ENCODE measurements around the gene FAM3D. TPM values are rescaled to one million over a fixed set of nuclear protein-coding genes. Genes with fewer than 3 reads are reported as not detected.

The FAM3D gene
- total and polyA plus RNA-seq, 2 donors = 2.1 to 6.5 TPM

- WGBS = 84% methylated on average over 24 of the region's 24 CpGs
- DNase-seq (ENCODE audit: extremely low spot score) = no peak
- Histone ChIP-seq H3K4me3 (ENCODE audit: low read depth, low read length) (no peak overlapping the region), H3K36me3 (ENCODE audit: insufficient read depth) (no peaks in the 10 kb centered on the region), H3K27ac (ENCODE audit: low read depth) (no peak overlapping the region), H3K4me1 (ENCODE audit: insufficient read depth) (no peaks in the 10 kb centered on the region)
These were observed 30.9 kb downstream of the FAM3D start for GRCh38 chr3:58635371-58636285.

GRCh38 chr3:58633157-58633865 lies 33.3 kb downstream of the FAM3D start:
- DNase-seq (ENCODE audit: extremely low spot score) = no peak
- H3K27ac ChIP-seq (ENCODE audit: low read depth) = no peak overlapping the region
- no peaks in the 10 kb centered on the region for H3K36me3 ChIP-seq (ENCODE audit: insufficient read depth)
- 81% methylated on average over 8 of the region's 8 CpGs for whole genome bisulfite sequencing
- H3K4me1 ChIP-seq (ENCODE audit: insufficient read depth) = no peaks in the 10 kb centered on the region
- H3K4me3 ChIP-seq (ENCODE audit: low read depth, low read length) = no peak overlapping the region

- no peak for DNase-seq (ENCODE audit: extremely low spot score)
- no peak overlapping the region for H3K27ac ChIP-seq (ENCODE audit: low read depth)
- 31% methylated on average over 4 of the region's 4 CpGs for WGBS
- no peak overlapping the region for H3K4me3 ChIP-seq (ENCODE audit: low read depth, low read length)
- no peaks in the 10 kb centered on the region for H3K4me1 ChIP-seq (ENCODE audit: insufficient read depth)
- H3K36me3 ChIP-seq (ENCODE audit: insufficient read depth) = no peaks in the 10 kb centered on the region
These were observed 34.8 kb downstream of the FAM3D start for GRCh38 chr3:58631742-58632141.

DNA sequence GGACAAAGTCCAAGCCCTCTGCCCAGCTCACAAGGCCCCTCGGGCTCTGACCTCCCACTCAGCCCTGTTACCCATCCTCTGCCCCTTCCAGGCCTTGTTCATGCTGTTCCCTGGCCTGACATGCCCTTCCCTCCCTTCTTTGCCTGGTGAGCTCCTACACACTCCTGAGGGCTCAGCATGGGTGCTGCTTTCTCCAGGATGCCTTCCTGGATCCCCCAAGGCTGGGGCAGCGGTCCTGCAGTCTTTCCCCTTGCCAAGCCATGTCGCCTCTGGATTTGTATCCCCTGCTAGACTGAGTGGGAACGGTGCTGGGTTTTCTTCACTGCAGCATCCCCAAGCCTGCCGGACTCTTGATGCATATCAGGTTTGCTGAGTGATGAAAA lies 35.9 kb downstream of the FAM3D start:
- DNase-seq (ENCODE audit: extremely low spot score) = no peak
- 71% methylated on average over 5 of the region's 5 CpGs for WGBS
- Histone ChIP-seq H3K4me3 (ENCODE audit: low read depth, low read length) (no peak overlapping the region), H3K27ac (ENCODE audit: low read depth) (no peak overlapping the region), H3K36me3 (ENCODE audit: insufficient read depth) (no peaks in the 10 kb centered on the region), H3K4me1 (ENCODE audit: insufficient read depth) (no peaks in the 10 kb centered on the region)

- DNase-seq (ENCODE audit: extremely low spot score) = peak; percentile 31
- 13% methylated on average over 9 of the region's 9 CpGs for WGBS
- Histone ChIP-seq H3K27ac (ENCODE audit: low read depth) (no peak overlapping the region), H3K4me3 (ENCODE audit: low read depth, low read length) (no peak overlapping the region), H3K36me3 (ENCODE audit: insufficient read depth) (no peaks in the 10 kb centered on the region), H3K4me1 (ENCODE audit: insufficient read depth) (no peaks in the 10 kb centered on the region)
These were observed 36.4 kb downstream of the FAM3D start for GRCh38 chr3:58630076-58630709.

DNA sequence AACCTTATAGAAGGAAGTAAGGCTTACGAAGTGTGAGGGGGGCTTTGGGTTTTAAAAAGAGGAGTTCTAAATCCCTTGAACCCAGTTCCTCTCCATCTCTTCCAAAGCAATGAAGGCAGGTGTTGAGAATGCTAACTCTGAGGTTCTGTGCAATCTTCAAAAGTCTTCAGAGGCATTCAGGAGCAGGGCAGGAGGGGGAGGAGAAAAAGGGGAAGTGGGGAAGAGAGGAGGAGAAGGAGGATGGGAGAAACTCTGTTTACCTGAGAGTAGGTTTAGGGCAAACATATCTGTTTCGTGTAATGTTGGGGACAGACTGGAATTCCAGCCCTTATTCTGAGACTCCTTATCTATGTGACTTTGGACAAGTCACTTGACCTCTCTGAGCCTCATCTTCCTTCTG lies 36.9 kb downstream of the FAM3D start:
- H3K36me3 ChIP-seq (ENCODE audit: insufficient read depth) = no peaks in the 10 kb centered on the region
- no peak overlapping the region for H3K4me3 ChIP-seq (ENCODE audit: low read depth, low read length)
- 85% methylated on average over 2 of the region's 2 CpGs for WGBS
- no peaks in the 10 kb centered on the region for H3K4me1 ChIP-seq (ENCODE audit: insufficient read depth)
- H3K27ac ChIP-seq (ENCODE audit: low read depth) = peak overlapping the region; percentile 40
- DNase-seq (ENCODE audit: extremely low spot score) = no peak

DNA sequence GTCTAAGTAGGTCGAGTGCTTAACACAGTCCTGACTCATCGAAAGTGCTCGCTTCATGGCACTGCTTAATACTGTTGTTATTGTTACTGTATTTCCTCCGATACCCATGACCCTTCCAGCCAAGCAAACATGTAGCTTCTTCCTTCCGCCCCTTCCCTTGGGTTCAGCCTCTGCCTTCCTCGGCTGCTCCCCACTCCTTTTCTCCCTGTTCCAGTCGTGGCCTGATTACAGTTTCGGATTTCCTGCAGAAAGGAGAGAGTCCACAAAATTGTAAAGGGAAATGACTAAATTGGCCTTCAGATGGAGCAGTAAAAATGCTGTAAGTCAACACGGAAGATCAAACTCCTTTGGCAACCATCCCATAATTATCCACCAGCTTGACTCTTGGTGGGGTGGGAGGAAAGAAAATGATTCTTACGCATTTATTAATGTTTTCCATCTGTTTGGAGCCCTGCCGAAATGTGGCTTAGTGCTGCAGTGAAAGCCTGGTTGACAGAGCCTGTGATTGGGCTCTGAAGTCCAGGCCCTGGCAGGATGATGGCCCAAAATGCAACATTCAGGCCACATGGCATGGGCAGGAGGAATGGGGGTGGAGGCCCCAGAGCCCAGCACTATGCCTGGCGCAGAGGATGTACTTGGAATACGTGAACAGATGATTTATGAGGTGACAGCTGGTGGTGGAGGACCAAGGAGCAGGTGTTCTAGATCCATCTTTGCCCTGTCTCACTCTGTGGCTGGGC lies 37.6 kb downstream of the FAM3D start:
- Histone ChIP-seq H3K27ac (ENCODE audit: low read depth) (peak overlapping the region; percentile 66), H3K4me1 (ENCODE audit: insufficient read depth) (no peaks in the 10 kb centered on the region), H3K36me3 (ENCODE audit: insufficient read depth) (no peaks in the 10 kb centered on the region), H3K4me3 (ENCODE audit: low read depth, low read length) (no peak overlapping the region)
- peak; percentile 90 for DNase-seq (ENCODE audit: extremely low spot score)
- WGBS = 39% methylated on average over 13 of the region's 13 CpGs

GRCh38 chr3:58627941-58628340 lies 38.6 kb downstream of the FAM3D start:
- no peaks in the 10 kb centered on the region for H3K36me3 ChIP-seq (ENCODE audit: insufficient read depth)
- DNase-seq (ENCODE audit: extremely low spot score) = no peak
- 70% methylated on average over 6 of the region's 6 CpGs for WGBS

GRCh38 chr3:58627570-58627885 lies 39.0 kb downstream of the FAM3D start:
- H3K4me3 ChIP-seq (ENCODE audit: low read depth, low read length) = no peak overlapping the region
- H3K4me1 ChIP-seq (ENCODE audit: insufficient read depth) = no peaks in the 10 kb centered on the region
- H3K36me3 ChIP-seq (ENCODE audit: insufficient read depth) = no peaks in the 10 kb centered on the region
- H3K27ac ChIP-seq (ENCODE audit: low read depth) = no peak overlapping the region
- no peak for DNase-seq (ENCODE audit: extremely low spot score)
- 44% methylated on average over 3 of the region's 3 CpGs for WGBS

More at GRCh38 chr3:58627941-58628340, 38.6 kb downstream of the FAM3D start:
- H3K27ac ChIP-seq (ENCODE audit: low read depth) = peak overlapping the region; percentile 3
- H3K4me1 ChIP-seq (ENCODE audit: insufficient read depth) = no peaks in the 10 kb centered on the region
- no peak overlapping the region for H3K4me3 ChIP-seq (ENCODE audit: low read depth, low read length)

DNA sequence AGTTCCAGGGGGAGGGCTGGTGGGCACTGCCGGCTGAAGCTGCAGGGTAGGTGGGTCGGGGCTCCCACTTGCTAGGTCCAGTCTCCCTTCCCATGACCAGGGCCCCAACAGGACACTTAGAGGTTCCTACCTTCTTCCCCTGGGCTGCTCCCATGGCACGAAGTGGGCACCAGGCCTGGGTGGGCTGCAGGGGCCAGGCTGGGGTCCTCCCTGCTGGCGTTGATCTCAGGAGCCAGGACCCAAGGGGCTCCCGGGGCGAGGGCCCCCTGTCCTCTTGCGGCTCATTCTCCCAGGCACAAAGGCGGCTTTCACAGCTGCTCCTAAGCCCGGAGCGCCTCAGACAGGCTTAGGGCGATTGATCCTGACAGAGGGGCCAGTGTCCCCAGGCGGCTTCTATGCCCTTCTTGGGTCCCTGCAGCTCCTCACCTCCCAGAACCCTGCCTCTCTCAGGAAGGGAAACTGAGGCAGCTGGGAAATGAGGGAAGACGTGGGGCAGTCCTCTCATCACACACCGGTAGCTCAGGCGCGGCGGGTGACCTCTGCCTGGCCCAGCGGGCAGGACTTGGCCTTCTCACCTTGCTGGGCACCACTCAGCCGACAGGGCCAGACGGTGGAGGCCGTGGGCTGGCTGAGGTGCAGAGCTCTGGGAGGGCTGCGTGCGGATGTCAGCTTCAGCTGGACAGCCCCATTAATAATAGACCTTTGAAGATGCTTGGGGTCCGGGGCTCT lies 39.6 kb downstream of the FAM3D start:
- Histone ChIP-seq H3K4me1 (ENCODE audit: insufficient read depth) (no peaks in the 10 kb centered on the region), H3K27ac (ENCODE audit: low read depth) (no peak overlapping the region), H3K36me3 (ENCODE audit: insufficient read depth) (no peaks in the 10 kb centered on the region), H3K4me3 (ENCODE audit: low read depth, low read length) (no peak overlapping the region)
- DNase-seq (ENCODE audit: extremely low spot score) = no peak
- WGBS = 82% methylated on average over 24 of the region's 24 CpGs

GRCh38 chr3:58625196-58625824 lies 41.3 kb downstream of the FAM3D start:
- Histone ChIP-seq H3K36me3 (ENCODE audit: insufficient read depth) (no peaks in the 10 kb centered on the region), H3K4me1 (ENCODE audit: insufficient read depth) (no peaks in the 10 kb centered on the region), H3K4me3 (ENCODE audit: low read depth, low read length) (no peak overlapping the region), H3K27ac (ENCODE audit: low read depth) (no peak overlapping the region)
- DNase-seq (ENCODE audit: extremely low spot score) = no peak
- 89% methylated on average over 9 of the region's 9 CpGs for WGBS

DNA sequence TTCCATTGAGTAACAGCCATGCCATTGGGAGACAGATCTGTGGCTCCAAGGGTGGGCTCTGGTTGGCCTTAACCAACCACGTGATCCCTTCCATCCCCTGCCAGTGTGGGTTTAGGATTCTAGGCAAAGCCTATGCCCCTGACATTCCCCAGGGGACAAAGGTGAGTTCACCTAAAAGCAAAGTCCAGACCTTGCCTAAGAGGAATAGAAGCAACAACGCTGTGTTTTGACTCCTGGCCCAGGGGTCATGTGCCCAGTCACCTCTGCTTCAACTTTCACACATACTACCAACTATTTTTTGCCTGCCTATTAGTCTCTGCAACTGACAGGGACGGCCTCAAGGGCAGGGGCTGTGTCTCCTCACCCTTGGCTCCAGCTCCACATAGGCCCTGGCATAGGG lies 42.0 kb downstream of the FAM3D start:
- DNase-seq (ENCODE audit: extremely low spot score) = no peak
- Histone ChIP-seq H3K27ac (ENCODE audit: low read depth) (no peak overlapping the region), H3K4me3 (ENCODE audit: low read depth, low read length) (no peak overlapping the region), H3K4me1 (ENCODE audit: insufficient read depth) (no peaks in the 10 kb centered on the region), H3K36me3 (ENCODE audit: insufficient read depth) (no peaks in the 10 kb centered on the region)
- 74% methylated on average over 3 of the region's 3 CpGs for WGBS
